Activated CD4-positive, CD25-positive, alpha-beta regulatory T cell treated with anti-CD3 and anti-CD28 coated beads, Interleukin-2, amount 50 U/mL, for 72 hours (primary cell): Measurements from ENCODE around the gene BMP2K.

Experiments used
- DNase-seq: peaks from one replicate; pipeline ENCODE4 v3.0.0; 2021

BMP2K gene

DNA sequence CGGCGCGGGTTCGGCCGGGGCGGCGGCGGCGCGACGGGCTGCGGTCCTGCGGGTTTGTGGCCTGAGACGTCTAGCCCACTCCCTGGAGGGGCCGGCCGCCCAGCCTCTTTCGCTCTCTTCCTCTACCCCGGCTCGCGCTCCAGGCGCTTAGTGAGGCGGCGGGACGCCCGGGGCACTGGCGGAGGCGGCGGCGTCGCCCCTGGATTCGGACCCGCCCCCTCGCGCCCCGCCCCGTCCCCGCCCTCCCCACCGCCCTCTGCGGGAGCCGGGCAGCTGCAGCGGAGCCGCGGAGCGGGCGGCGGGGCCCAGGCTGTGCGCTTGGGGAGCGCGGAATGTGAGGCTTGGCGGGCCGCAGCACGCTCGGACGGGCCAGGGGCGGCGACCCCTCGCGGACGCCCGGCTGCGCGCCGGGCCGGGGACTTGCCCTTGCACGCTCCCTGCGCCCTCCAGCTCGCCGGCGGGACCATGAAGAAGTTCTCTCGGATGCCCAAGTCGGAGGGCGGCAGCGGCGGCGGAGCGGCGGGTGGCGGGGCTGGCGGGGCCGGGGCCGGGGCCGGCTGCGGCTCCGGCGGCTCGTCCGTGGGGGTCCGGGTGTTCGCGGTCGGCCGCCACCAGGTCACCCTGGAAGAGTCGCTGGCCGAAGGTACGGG, at the start of gene BMP2K:
Gene BMP2K, plus strand, starts transcription at position 272 of the 650 bp plus-strand sequence. Its CDS starts 194 bp downstream, at position 466.
- DNase-seq = peak; percentile 84

DNA sequence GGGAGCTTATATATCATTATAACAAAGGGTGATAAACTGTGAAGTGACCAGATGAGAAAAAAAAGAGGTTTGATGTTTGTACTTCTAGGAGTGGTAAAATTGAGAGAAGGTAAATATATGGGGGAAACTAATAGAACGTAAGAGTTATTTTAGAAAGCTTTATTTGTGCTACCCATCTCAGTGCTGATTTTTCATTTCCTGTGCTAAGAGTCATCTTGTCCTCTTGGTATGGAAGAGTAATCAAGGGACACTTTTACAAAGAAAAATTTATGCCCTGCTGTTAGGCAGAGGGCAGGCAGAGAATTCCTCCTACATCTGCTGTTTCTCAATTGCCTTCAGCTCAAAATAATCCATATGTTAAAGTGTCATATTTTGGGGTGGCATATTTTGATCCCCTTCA, 49.6 kb upstream of the BMP2K start:
- no peak for DNase-seq

DNA sequence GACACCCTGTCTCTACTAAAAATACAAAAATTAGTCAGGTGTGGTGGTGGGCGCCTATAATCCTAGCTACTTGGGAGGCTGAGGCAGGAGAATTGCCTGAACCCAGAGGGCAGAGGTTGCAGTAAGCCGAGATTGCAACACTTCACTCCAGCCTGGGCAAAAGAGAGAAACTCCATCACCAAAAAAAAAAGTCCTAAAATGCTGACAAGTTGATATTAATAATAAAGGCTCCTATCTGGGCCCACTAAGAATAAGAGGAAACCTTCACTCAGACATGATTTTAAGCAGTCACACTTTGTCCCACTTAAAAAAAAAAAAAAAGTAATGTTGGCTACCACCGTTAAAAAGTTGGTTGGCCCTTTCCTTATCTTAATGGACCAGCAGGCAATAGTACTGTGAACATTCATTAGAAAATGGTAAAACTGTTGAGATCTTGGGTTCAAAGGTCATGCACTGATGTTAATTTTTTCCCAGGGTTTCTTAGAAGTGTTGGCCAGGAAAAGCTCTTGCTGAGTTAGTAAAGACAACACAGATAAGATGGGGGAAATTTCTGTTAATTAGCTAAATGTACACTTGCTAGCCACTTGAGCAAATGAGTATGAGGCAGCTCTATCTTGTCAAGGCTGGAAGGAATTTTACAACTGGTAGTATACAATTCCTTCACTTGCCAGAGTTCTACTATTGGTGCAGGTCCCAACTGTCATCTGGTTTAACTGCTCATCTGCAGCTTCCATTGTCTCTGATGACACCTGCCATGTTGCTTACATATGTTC, 43.6 kb upstream of the BMP2K start:
- DNase-seq = no peak

DNA sequence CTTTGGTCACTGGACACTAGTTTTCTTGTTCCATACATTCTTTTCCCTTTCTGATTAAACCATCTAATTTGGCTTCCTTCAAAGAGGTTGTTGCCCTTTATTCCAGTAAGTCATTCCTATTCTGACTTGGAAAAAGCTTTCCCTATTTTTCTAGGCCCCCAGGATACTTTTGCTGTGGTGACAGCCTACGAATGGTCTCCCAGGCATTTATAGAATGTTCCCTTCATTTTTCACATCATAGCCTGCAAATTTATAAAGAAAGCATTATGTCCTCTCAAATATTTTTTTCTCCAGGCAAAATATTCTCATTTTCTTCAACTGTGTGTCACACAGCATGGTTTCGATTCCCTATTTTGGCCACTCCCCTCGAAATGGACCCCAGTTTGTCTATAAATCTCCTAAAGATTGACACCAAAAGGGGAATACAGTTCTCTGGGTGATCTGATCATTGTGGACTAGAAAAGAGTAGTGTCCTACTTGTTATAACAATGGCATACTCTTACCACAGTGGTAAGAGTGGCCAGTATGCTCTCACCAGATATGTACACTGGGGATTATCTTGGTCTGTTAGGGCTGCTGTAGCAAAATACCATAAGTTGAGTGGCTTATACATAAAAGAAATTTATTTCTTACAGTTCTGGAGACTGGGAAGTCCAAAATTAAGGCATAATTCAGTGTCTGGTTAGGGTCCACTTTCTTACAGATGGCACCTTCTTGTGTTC, 41.5 kb upstream of the BMP2K start:
- no peak for DNase-seq

DNA sequence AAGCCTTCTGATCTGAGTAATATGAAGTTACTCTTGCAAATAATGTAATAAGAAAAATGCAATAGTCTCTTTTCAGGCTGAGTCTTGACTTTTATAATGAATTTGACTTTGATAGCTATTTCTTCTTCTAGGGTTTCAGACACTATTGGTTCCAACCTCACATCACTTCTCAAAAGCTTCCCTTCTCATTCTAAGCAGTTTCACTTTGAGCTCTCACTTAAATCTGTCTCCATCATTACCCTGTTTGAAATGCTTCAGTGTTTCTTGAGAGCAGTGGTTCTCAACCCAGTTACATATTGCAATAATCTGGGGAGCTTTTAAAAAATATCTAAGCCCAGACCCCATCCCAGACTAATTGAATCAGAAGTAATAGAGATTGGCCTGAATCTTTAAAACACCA, 40.5 kb upstream of the BMP2K start:
- DNase-seq = no peak

DNA sequence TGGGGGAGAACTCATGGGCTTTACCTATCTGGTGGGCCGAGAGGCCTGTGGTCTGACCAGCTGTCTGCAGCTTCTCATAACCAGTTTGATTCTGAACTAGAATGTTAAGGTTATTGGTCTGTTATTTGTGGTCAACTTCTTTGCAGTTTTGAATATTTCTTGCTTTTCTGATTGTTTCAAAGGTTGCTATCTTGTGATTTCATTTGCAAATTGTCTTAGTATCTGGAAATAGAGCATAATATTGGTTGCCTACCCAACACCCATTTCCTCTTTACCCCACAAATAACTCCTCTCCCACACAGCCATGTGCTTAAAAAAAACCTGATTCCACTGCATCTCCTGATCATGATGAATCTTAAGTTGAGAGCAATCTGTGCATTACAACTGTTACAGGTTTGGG, 39.1 kb upstream of the BMP2K start:
- DNase-seq = no peak

DNA sequence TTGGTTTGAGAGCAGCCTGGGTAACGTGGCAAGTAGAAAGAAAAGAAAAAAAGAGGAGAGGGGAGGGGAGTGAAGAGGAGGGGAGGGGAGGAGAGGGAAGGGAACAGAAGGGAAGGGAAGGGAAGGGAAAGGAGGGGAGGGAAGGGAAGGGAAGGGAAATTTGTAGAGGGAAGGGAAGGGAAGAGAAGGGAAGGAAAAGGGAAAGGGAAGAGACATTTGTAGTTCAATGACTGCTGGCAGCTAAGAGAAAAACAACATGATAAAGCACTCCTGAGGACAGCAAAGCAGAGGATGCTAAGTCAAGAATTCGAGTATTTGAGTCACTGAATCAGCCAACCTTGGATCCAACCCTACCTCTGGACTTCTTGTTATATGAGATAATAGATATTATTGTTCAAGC, 38.2 kb upstream of the BMP2K start:
- no peak for DNase-seq

DNA sequence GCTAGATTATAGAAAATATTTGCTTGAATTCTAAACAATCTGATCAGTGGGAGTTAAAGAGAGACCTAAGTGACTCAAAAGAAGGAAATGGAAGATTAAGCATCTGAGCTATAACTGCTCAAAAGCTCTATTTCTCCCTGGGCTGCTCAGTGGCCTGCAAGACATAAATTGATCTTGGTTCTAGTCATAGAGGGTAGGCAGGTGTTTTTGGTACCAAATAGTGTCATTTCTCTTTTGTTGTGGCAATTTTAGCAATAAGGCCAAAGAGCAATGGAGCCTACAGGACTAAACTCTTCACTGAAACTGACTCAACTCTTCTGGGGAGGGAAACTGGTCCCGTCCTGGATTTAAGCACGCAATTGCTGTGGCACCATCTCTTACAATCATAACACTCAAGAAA, 33.9 kb upstream of the BMP2K start:
- no peak for DNase-seq

DNA sequence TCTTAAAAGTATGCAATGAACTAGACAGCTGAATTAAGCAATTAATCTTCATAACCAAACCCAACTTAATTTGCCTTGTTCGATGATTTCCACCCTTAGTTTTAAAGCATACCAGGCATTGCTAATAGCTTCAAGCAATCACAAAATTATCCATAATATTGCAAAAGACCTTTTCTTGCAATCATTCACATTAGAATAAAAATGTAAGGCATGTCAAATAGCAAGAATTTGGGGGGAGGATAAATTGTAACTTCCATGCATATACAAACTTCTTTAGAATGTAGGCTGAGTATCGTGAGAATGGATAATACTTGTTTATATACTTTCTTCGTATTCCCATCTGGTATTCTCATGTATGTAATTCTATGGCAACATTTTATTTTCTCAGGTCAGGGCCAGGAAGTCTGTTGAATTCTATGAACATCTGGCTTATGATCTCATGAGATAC, 28.7 kb upstream of the BMP2K start:
- DNase-seq = no peak

DNA sequence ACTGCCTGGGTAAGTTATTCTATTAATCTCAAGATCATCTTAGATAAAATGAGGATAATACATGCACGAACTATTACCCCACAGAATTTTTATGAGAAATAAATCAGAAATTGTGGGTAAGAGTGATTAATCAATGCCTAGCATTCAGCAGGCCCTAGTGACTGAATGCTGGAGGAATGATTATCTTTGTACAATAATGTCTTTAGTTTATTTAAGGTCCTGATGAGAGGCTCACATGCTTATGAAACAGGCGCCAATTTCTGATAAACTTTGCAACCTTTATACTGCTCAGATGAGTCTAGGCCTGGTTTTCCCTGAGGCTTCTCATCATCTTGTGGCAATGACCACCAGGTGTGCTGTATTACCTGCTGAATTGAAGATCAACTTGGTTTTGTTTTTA, 27.8 kb upstream of the BMP2K start:
- no peak for DNase-seq

DNA sequence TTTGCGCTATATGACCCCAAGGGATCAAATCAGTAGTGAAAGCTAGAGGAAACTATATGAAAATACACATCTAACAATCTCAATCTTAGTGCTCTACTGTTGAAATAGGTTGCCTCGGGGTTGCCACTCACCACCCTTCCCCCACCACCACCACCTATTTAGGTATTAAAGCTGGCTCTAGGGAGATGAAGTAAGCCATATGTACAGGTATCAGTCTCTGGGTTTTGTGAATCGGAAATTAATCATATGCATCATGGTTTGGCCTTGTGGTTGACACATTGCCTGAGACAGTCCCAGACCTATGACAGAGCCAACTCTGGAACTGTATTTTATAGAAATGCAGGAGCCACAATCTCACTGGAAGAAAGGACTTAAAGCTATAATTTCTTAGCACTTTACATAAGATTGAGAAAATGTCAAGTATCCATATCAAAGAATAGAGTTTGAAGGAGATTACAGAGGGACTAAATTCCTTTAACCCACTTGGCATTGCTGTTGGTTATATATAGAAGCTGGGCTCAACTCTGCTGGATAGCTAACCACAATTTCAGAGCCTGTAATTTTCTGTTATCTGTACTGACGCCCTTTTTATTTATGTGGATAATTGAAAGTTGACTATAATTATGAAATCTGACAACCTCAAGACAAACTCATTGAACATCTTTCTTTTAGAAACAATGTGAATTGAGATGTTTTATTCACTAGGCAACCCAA, 26.7 kb upstream of the BMP2K start:
- no peak for DNase-seq

DNA sequence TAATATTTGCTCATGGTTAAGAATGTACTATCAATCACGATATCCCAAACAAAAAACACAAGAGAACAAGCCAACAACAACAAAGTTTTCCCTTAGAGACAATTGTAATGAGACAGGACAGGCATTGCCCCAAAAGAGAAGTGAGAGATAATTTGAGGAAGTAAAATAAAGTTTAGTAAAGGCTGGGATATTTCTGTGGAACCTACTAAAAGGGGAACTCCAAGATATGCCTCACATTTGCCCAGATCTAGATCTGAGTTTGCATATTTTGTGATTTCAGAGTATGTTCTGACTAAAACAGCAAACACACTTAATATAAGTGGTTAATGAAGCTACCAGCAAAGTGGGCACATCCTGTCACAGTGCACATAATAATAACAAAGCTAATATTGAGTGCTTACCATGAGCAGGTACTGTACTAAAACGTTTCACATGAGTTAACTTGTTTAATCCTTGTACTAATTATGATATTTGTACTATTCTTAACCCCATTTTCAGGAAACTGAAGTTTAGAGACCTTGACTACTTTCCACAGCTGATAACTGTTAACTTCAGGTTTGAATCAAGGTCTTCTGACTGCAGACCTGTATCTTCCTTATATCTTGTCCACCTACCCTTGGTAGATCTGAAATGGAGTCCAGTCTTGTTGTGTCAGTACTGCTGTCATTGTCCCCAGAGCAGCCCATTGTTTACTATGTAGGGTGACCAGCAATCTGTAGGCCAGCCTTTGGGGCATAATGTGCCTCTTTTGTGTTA, 26.0 kb upstream of the BMP2K start:
- no peak for DNase-seq

DNA sequence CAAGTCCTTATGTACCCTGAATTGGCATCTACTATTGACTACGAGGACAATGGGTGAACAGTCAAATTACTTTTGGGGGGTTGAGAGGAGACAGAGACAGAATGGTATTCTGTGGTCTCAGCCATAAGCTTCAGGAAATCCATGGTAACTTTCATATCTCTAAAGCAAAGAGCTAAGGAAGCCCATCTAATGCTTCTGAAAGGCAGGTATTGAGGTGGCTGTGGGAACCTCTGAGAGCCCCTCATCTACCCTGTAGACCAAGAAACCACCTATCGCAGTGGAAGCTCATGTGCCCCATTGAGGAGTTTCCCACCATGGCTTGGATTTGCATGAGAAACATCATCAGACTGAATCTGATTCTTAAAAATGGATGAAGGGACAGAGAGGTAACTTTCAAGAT, 23.1 kb upstream of the BMP2K start:
- no peak for DNase-seq

DNA sequence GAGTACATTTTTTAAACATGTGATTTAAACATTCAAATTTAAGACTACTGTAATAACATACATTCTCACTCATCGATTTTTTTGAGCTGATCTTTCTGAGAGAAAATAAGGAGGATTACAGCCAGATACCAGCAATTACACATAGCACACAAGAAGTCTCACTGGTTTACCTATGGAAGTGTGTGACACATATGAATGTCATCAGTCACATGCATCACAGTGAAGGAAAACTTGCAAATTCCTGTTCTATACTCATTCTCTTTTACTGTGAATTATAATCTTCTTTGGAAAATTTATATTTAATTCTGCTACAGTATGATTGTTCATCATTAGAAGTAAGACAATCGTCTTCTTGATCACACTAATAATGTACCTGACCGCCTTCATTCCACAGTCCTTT, 21.3 kb upstream of the BMP2K start:
- DNase-seq = no peak

DNA sequence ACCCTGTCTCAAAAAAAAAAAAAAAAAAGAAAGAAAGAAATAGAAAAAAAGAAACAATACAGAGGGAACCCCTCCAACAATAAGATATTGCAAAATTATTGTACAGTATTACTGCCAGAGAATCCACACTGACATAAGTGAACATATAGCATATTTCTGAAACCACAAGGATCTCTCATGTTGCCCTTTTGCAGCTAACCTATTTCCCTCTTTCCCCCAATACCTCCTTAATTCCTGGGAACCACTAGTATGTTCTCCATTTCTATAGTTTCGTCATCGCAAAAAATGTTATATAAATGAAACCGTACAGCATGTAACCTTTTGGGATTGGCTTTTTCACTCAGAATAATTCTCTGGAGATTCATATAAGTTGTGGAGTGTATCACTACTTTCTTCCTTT, 20.0 kb upstream of the BMP2K start:
- DNase-seq = no peak

DNA sequence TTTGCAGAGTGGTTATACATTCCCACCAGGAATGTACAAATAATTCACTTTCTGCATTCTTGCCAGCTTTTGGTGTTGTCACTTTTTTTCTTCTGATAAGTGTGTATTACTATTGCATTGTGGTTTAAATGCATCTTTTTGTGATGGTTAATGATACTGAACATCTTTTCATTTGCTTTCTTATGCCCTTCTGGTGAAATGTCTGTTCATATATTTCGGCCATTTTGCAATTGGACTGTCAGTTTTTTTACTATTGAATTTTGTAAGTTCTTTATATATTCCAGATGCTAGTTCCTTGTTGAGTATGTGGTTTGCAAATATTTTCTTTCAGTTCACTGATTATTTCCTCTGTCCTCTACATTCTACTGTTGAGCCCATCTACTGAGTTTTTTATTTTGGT, 19.4 kb upstream of the BMP2K start:
- DNase-seq = no peak

DNA sequence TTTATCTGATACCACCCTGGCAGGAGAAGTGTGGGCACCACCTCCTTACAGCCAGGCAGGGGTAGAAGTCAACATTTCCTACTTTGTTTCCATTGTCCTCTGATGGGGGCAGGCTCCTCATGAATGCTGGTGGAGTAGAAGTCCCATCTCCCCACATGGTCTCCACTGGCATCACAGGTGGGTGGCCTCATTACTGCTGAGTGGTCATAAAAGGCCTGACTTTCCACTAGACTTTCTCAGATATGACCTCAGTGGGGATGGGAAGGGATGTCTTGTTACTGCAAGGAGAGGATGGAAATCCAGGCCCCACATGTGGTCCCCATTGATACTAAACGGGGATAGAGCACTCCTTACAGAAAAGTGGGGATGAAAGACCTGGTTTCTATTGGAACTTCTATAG, 18.6 kb upstream of the BMP2K start:
- no peak for DNase-seq

DNA sequence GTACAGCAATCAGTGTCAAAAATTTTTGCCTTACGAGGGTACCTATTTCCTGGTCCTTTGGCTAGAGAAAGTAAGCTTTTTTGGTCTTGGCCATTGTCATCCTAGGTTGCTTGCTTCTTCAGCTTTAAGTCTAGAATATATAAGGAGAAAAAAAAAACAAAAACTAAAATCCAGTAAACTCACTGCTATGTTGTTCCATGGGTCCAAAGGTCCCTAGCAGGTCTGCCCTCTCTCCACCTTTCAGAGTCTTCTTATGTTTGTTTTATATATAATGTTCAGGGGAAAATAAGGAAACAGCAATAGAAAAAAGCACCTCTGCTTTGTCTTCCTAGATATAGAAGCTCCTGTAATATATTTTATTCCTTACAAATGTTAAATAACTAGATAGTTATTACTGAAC, 18.1 kb upstream of the BMP2K start:
- no peak for DNase-seq

DNA sequence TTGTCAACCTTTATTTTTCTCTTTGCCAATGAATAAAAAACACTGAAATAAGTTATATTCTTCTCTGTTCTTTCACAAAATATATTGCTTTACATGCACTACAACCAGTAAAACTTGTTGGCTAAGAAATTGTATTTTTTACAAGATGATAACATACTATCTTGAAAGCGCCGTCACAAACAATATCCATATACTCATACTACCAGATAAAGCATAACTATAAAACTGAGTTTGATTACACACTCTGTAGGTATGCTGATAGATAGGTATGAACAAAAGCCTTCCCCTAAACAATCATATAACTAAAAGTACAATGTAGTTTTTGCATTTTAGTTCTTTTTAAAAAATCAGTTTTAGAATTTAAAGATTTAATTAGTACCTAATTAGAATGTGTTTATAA, 13.6 kb upstream of the BMP2K start:
- DNase-seq = no peak

DNA sequence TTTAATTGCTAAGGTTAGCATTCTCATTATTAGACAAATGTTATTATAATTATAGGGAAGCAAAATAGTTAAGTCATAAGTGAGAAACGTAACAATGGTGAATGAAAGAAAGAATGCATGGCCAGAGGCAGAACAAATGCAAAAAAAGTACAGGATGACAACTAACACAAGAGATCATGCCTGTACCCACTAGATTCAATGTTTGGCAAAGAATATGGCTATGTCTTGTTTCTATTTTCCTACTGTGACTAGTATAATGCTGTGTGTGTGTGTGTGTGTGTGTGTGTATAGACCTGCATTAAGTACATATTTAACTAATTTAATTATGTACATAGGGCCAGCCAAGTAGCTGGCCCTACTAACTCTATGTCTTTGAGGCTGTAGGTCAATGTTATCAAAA, 12.9 kb upstream of the BMP2K start:
- no peak for DNase-seq

DNA sequence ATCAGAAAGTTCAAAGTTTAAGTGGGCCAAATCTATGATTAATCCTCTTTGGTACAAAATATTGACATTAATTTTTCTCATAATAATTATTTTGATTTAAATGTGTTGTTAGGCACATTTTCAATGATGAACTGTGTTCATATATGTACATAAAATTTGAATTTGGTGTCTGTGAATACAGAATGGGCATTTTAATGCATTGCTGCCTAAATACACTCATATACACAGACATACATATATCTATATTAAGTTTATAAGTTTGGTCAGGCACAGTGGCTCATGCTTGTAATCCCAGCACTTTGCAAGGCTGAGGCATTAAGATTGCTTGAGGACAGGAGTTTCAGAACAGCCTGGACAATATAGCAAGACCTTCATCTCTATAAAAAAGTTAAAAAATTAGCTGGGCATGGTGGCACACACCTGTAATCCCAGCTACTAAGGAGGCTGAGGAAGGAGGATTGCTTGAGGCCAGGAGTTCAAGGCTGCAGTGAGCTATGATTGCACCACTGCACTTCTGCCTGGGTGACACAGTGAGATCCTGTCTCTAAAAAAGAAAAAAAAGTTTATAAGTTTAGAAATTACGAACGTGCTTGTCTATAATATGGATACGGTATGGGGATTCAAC, 12.3 kb upstream of the BMP2K start:
- DNase-seq = no peak

DNA sequence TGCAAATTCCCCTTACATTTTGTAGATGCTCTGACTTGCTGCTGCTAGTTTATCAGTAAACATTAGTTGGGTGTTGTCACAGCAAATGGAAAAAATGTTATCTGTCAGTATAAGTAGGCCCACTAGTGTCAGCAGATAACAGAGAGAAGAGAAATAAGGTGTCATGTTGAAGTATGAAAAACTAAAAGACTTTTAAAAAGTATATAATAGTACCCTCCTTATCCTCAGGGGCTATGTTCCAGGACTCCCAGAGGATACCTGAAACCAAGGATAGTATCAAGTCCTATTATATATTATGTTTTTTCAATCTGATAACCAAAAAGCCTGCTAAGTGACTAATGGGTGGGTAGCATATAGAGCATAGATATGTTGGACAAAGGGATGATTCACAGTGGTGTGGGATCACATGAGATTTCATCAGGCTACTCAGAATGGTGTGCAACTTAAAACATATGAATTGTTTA, 11.6 kb upstream of the BMP2K start:
- DNase-seq = no peak
